Panc1 (cell line): ENCODE data around the gene EVL. TPM values are rescaled to one million over a fixed set of nuclear protein-coding genes. Genes with fewer than 3 reads are reported as not detected.

Experiments used
- ATAC-seq: fragments of 200-7000 bp; cut with Tn5 transposase; 2 replicates; pipeline ENCODE4 v1.9.1; 2020; ENCODE audit warnings: mild to moderate bottlenecking, moderate library complexity
- BruUV-seq: library from RNA; stranded (reverse); fragments of 400-500 nt; replicated peaks from 2 replicates; lab custom pipeline; 2021; lab: Mats Ljungman, UMichigan
- CTCF ChIA-PET: fragments of 300-600 bp; sonication (Branson Sonifier 250); formaldehyde crosslinking; loops from one replicate; lab custom pipeline; 2022; ENCODE audit warnings: antibody characterized with exemption; lab: Charles Lee
- POLR2A ChIA-PET: fragments of 300-600 bp; sonication (Branson Sonifier 250); formaldehyde crosslinking; loops from one replicate; lab custom pipeline; 2022; ENCODE audit warnings: antibody characterized with exemption; lab: Charles Lee
- DNase-seq: peaks from one replicate; pipeline ENCODE4 v3.0.0-alpha.2; 2010; ENCODE audit warnings: low read depth, low spot score
- H3K27ac ChIP-seq: 2 replicates; pipeline ENCODE4 v1.5.1; 2011; ENCODE audit warnings: mild to moderate bottlenecking, low read length, inconsistent platforms
- H3K27me3 ChIP-seq: fragments of 200-500 bp; sonication (Bioruptor generic); 2 replicates; pipeline ENCODE4 v1.6.0; 2014; ENCODE audit warnings: low read length, inconsistent platforms; ENCODE audit not compliant: control insufficient read depth, insufficient read depth
- H3K36me3 ChIP-seq: fragments of 200-500 bp; sonication (Bioruptor generic); 2 replicates; pipeline ENCODE4 v1.5.1; 2014; ENCODE audit warnings: inconsistent platforms, mild to moderate bottlenecking, low read length, moderate library complexity; ENCODE audit not compliant: control insufficient read depth, insufficient read depth
- H3K4me1 ChIP-seq: 2 replicates; pipeline ENCODE4 v1.5.1; 2011; ENCODE audit warnings: inconsistent platforms, mild to moderate bottlenecking, low read length, moderate library complexity; ENCODE audit not compliant: control insufficient read depth, insufficient read depth
- H3K4me3 ChIP-seq, 2 experiments: 2 replicates each; pipeline ENCODE4 v1.5.1; 2011 to 2012; ENCODE audit warnings: low read depth in 2 of 2, low read length in 2 of 2, mild to moderate bottlenecking in 2 of 2, inconsistent platforms in 1 of 2, moderate library complexity in 1 of 2
- H3K9me3 ChIP-seq: fragments of 200-500 bp; sonication (Bioruptor generic); 2 replicates; pipeline ENCODE4 v1.5.1; 2014; ENCODE audit warnings: low read depth, mild to moderate bottlenecking, inconsistent platforms, low read length, moderate library complexity; ENCODE audit not compliant: control insufficient read depth, insufficient read depth
- CTCF ChIP-seq: fragments of 450-650 bp; IDR thresholded peaks from 2 replicates; pipeline ENCODE4 v1.5.1; 2017; ENCODE audit warnings: mild to moderate bottlenecking
- POLR2AphosphoS5 ChIP-seq: IDR thresholded peaks from 2 replicates; pipeline ENCODE4 v1.6.1; 2012; ENCODE audit warnings: mild to moderate bottlenecking, low read depth, low read length, moderate library complexity
- REST ChIP-seq, 2 experiments: IDR thresholded peaks; 2 replicates each; pipeline ENCODE4 v1.6.1; 2011 to 2012; ENCODE audit warnings: low read depth in 2 of 2, control low read depth in 1 of 2, low read length in 1 of 2, mild to moderate bottlenecking in 1 of 2, moderate library complexity in 1 of 2; ENCODE audit not compliant: insufficient read depth in 1 of 2
- SIN3A ChIP-seq: IDR thresholded peaks from 2 replicates; pipeline ENCODE4 v1.6.1; 2012; ENCODE audit warnings: low read depth, mild to moderate bottlenecking, low read length, moderate library complexity, borderline replicate concordance; ENCODE audit not compliant: insufficient read depth
- TCF7L2 ChIP-seq: IDR thresholded peaks from 2 replicates; pipeline ENCODE4 v1.6.1; 2011; ENCODE audit warnings: mild to moderate bottlenecking, low read depth, low read length, inconsistent platforms
- in situ Hi-C: cut with HindIII; loops from 2 replicates; pipeline ENCODE4 v1.10.0; 2016; ENCODE audit warnings: low sequenced_read_pairs, low pct_unique_long_range_greater_than_20kb
- intact Hi-C: fragments of 100-400 bp; cut with micrococcal nuclease; formaldehyde crosslinking; loops from one replicate; pipeline ENCODE4 v1.10.0; 2022; ENCODE audit not compliant: unreplicated experiment
- total RNA-seq: library from RNA; stranded (reverse); gene quantifications from one replicate; pipeline ENCODE4 v1.2.1, GENCODE V29; 2021; ENCODE audit not compliant: unreplicated experiment

Gene EVL
- total RNA-seq, 1 experiment from 2014 or later, result 38.3 TPM

GRCh38 chr14:100018054-100018453, 47.2 kb upstream of the EVL start:
- ChIA-PET POLR2A (no interaction called here), CTCF (no interaction called here)
- in situ Hi-C loops (no loop called here), intact Hi-C loops (no loop called here)
- Histone ChIP-seq H3K27ac (0 out of 2 replicates have a peak overlapping the region, but pooled peaks have one; percentile 34), H3K27me3 (no peaks in the 10 kb centered on the region), H3K4me1 (peaks cover 18% of the 10 kb centered on the region), H3K4me3 (no peak overlapping the region), H3K9me3 (no peaks in the 10 kb centered on the region), H3K36me3 (no peaks in the 10 kb centered on the region)
- TF ChIP-seq POLR2AphosphoS5 (no peak), TCF7L2 (no peak), REST (IDR thresholded peaks at IDR 0.05; ENCODE audit: insufficient read depth in 1 of 2, low read depth in 2 of 2, low read length in 1 of 2) (no peak), CTCF (no peak), SIN3A (no peak)
- ATAC-seq (no peak), DNase-seq (no peak)
- BruUV-seq, result no TSS peak

- H3K4me3 ChIP-seq, result no peak overlapping the region
- H3K9me3 ChIP-seq, result no peaks in the 10 kb centered on the region
- intact Hi-C loops, result no loop called here
- ATAC-seq (peak; percentile 32; the same call in 1 of the 2 replicates), DNase-seq (no peak)
- peak overlapping the region; percentile 34; the same call in 1 of the 2 replicates for H3K27ac ChIP-seq
- no peaks in the 10 kb centered on the region for H3K36me3 ChIP-seq
- CTCF ChIA-PET, result interaction anchor here (0.5 kb wide), 1 partner anchor 25 kb away, joined by 15 read pairs; no protein-coding TSS in a partner anchor
- BruUV-seq, result no TSS peak
- H3K27me3 ChIP-seq, result no peaks in the 10 kb centered on the region
- TF ChIP-seq SIN3A (no peak), CTCF (no peak), POLR2AphosphoS5 (no peak), TCF7L2 (no peak), REST (IDR thresholded peaks at IDR 0.05; ENCODE audit: insufficient read depth in 1 of 2, low read depth in 2 of 2, low read length in 1 of 2) (no peak)
- POLR2A ChIA-PET, result no interaction called here
- in situ Hi-C loops, result no loop called here
- peaks cover 18% of the 10 kb centered on the region for H3K4me1 ChIP-seq
These were observed 46.7 kb upstream of the EVL start for GRCh38 chr14:100018482-100018881.
